ENCODE data around the gene NUAK1.

- TF ChIP-seq CTCF (conservative IDR thresholded peaks at IDR 0.05) (no peak), EZH2 (IDR thresholded peaks at IDR 0.05; ENCODE audit: low read depth) (no peak)
Observed at GRCh38 chr12:106120519-106121105, 18.1 kb downstream of the NUAK1 start.
